DLD1 (cell line): ENCODE data around the gene EXOC3L2.

Experiments used
- in situ Hi-C: cut with HindIII; loops from 2 replicates; pipeline ENCODE4 v1.10.0; 2017; ENCODE audit warnings: low sequenced_read_pairs

Gene EXOC3L2

DNA sequence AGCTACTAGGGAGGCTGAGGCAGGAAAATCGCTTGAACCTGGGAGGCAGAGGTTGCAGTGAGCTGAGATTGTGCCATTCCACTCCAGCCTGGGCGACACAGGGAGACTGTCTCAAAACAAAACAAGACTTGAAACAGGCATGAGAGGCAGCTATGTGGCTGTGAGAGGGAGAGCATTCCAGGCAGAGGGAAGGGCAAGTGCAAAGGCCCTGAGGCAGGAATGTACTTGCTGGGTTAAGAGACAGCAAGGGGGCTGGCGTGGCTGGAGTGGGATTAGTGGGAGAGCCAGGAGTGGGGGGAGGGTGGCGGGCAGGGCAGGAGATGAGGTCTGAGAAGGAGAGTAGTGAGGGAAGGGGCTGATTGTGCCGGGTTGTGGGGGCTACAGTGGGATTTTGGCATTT is 21.3 kb downstream of the EXOC3L2 start:
- in situ Hi-C loops = no loop called here

DNA sequence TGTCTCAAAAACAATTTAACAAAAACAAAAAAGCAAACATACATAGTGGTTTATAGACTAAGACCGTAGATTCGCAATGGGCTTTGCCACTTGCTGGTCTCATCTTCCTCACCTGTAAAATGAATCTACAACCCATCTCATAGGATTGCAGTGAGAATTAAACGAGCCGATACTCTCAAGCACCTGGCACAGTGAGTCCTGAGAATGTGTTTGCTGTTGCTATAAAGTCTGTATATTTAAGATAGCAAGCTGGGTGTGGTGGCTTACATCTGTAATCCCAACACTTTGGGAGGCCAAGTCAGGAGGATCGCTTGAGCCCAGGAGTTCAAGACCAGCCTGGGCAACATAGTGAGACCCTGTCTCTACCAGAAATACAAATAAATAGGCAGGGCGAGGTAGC is 22.5 kb downstream of the EXOC3L2 start:
- in situ Hi-C loops = no loop called here

DNA sequence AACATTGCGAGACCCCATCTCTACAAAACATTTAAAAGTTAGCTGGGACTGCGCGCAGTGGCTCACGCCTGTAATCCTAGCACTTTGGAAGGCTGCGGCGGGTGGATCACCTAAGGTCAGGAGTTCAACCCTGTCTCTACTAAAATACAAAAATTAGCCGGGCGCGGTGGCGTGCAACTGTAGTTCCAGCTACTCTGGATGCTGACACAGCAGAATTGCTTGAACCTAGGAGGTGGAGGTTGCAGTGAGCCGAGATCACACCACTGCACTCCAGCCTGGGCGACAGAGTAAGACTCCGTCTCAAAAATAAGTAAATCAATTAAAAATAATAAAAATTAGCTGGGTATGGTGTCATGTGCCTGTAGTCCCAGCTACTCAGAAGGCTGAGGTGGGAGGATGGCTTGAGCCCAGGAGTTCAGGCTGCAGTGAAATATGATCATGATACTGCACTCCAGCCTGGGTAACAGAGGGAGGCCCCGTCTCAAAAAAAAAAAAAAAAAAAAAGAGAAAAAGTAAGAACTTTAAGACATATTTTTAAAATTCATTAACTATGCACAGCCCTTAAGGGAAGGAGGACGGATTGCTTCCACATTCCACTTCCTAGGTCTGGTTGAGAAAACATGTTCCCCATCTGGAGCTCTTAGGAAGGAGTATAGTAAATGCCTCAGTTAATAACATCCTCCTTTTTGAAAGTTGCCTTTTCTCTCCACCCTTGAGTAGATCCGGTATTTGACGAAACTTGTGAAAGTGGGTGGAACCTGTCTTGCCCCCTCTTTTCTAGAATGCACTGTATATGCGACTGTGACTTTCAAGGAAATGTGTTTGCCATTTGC is 26.1 kb downstream of the EXOC3L2 start:
- in situ Hi-C loops = no loop called here

DNA sequence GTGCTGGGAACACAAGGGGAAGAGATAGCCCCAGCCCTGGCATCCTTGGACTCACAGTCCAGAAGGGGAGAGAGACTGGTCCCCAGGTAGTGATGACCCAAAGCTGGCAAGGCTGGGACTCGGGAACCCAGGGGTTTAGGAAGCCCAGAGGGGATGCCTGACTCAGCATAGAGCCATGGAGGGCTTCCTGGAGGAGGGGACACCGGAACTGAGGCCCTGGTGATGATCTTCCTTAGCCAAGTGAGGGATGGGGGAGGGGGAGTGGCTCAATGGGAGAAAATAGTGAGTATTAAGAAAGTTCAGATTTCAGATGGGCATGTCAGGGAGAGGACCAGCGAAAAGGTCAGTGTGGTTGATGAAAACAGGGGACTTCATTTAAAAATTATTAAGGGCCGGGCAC is 26.8 kb downstream of the EXOC3L2 start:
- in situ Hi-C loops = no loop called here

DNA sequence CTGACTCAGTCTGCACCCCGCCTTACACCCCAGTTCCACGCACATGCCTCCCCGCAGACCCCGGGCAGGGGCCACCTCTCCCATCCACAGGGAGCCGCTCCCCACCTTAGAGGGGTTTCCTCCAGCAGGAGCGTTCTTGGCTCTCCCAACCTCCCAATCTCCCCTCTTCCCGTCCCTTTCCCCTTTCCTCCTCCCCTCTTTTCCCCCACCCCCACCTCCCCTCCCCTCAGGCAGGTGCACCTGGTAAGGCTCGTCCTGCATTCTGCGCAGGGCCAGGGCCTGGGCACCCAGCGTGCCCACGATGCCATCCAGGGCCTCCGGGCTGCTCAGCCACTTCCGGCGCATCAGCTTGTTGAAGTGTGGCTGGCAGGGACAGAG is 27.3 kb downstream of the EXOC3L2 start:
- in situ Hi-C loops = no loop called here

DNA sequence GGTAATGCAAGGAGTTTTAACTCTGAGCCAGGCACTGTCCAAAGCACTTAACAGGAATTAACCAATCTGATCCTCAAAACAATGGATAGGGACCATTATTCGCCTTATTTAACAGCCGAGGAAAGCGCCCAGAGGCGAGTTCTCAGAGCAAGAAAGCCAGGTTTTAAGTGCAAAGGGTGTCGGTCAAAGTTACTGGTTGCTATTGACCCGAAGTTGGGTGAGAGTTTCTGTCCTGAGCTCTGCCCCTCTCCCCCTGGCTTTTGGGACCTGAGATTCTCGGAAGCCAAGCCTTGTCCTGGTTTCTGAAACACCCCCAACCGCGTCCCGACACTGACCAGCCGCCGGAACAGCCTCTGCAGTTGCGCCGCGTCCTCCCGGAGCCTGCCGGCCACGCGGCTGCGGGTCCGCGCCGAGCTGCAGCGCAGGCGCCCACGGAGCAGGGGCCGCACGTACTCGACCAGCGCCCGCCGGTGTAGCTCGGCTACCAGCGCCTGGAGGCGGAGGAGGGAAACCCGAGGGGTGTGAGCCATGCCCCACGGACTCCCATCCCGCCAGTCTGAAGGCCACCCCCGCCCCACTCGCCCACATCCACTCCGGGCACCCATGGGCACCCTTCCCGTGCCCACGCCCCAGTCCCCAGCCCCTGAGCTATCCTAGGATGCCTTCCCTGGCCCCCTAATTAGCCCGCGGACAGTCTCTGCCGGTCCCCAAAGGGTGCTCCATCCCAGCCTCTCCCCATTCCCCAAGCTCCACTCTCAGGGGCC is 27.8 kb downstream of the EXOC3L2 start:
- in situ Hi-C loops = no loop called here

DNA sequence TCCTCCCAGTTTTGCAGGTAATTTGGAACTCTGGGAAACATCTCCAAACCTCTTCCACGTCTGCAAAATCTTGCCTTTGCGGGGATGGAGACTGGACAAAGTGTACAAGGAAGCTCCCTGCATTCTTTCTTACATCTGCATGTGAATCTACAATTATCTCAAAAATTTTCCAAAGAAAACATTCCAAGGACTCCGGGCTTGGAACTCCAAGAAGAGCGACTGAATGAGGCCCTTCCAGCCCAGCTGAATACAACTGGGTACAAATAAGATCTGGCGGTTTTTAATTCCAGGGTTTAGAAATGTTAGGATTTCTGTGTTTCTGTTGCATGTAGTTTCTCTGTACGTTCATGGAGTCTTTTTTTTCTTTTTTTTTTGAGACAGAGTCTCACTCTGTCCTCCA is 28.5 kb downstream of the EXOC3L2 start:
- in situ Hi-C loops = no loop called here

DNA sequence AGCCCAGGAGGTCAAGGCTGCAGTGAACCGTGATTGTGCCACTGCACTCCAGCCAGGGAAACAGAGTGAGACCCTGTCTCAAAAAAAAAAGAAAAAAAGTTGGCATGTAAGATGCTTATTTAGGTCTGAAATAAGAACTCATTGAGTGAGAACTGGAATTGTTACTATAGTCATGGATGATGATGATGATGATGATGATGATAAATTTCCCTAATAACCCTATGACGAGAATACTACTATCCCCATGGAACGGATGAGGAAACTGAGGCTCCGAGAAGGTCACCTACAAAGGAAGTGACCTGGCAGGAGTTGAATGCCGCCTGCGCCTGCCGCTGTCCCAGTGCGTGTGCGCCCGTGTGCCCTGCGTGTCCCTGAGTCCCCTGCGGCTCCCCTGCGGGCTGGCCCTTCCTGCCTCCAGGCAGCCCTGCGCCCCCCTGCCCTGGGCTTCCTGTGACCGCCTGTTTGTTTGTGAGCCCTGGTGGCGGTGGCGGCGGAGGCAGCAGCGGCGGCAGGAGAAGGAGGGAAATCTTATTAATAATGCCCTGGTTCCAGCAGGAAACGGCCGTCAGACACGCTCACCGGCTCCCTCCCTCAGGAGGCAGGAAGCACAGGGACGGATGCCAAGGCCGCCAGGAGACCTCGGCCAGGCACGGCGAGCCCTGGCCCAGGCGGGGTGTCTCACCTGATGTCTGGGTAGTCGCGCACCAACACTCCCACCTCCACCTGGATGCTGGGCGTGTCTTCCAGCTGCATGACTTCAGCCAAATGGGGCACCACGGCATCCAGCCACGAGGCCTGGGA is 29.6 kb downstream of the EXOC3L2 start:
- in situ Hi-C loops = no loop called here

GRCh38 chr19:45213031-45213430 is 32.2 kb downstream of the EXOC3L2 start:
- in situ Hi-C loops = no loop called here

DNA sequence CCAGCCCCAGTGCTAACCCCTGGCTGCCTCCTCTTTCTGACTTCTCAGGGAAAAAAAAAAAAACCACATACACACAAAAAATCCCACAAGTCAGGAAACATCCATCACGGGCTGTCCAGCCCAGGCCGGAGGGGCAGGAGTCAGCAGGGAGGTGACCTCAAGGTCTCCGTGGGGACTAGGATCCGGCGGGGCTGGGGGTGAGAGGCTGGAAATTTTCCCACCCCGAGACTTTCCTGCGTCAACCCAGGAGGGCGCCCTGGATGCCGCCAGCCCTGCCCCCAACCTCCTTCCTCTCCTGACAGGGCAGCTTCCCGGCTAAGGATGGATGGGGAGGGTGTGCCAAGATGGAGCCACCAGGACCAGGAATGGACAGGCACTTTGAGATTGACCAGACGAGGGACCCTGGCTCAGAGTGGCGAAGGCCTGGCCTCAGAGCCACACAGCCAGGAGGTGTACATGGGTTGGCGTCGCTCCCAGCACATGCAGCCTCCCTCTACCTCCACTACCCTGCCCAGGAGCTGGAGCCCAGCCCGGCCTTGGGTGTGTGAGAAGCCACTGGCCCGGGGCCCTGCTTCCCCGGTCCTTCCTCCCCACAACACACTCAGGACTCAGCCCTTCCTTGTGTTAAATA is 33.3 kb downstream of the EXOC3L2 start:
- in situ Hi-C loops = no loop called here

DNA sequence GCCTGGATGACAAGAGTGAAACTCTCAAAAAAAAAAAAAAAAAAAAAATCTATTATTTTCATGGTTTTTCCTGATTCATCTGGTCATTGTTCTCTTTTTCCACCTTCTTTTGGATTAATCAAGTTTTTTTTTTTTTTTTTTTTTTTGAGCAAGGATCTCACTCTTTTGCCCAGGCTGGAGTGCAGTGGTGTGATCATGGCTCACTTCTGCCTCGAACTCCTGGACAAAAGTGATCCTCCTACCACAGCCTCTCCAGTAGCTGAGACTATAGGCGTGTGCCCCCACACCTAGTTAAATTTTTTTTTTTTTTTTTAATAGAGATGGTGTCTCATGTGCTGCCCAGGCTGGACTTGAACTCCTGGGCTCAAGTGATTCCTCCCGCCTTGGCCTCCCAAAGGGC is 38.9 kb downstream of the EXOC3L2 start:
- in situ Hi-C loops = no loop called here

DNA sequence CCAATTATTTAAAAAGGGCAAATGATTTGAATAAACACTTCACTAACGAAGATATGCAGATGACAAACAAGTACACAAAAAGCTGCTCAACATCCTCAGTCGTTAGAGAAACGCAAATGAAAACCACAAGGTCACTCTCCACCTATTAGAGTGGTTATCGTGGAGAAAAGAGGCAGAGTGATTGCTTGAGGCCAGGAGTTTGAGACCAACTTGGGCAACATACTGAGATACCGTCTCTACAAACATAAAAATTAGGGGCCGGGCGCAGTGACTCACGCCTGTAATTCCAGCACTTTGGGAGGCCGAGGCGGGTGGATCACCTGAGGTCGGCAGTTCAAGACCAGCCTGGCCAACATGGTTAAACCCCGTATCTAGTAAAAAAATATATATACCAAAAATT is 39.4 kb downstream of the EXOC3L2 start:
- in situ Hi-C loops = no loop called here

DNA sequence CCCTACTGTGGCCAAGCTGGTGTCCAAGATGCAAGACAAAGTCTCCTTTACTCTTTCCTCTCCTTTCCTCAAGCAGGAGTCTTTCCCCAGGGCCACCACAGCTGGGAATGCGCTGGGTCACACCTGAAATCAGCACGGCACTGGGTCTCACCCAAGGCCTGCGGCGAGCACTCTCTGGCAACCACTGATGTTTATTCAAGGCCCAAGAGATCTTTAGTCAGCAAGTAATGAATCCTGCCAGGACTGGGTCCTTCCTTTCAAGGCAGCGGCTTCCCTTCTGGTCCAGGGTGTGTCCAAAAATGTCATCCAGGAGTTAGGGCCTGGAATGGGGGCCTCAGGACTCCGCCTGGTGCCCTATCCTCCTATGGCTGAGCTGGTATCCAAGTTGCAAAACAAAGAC is 42.6 kb downstream of the EXOC3L2 start:
- in situ Hi-C loops = no loop called here

DNA sequence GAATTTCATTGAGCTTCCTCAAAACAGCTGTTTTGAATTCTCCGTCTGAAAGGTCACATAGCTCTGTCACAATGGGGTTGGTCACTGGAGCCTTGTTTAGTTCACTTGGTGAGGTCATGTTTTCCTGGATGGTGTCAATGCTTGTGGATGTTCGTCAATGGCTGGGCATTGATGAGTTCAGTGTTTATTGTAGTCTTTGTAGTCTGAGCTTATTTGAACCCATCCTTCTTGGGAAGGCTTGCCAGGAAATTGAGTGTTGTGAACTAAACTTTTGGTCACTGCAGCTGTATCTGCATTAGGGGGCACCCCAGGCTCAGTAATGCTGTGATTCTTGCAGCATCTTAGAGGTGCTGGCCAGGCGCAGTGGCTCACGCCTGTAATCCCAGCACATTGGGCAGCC is 44.6 kb downstream of the EXOC3L2 start:
- in situ Hi-C loops = no loop called here

GRCh38 chr19:45195764-45196163 is 49.4 kb downstream of the EXOC3L2 start:
- in situ Hi-C loops = no loop called here

DNA sequence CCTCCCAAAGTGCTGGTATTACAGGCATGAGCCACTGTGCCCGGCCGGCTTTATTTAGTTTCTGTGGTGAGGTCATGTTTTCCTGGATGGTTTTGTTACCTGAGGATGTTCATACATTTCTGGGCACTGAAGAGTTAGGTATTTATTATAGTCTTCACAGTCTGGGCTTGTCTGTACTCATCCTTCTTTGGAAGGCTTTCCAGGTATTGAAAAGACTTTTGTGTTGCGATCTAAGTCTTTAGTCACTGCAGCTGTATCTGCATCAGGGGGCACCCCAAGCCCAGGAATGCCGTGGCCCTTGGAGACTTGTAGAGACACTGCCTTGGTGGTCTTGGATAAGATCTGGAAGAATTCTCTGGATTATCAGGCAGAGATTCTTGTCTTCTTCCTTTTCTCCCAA is 53.8 kb downstream of the EXOC3L2 start:
- in situ Hi-C loops = no loop called here

GRCh38 chr19:45189971-45190370 is 55.2 kb downstream of the EXOC3L2 start:
- in situ Hi-C loops = no loop called here

GRCh38 chr19:45187421-45188100 is 57.6 kb downstream of the EXOC3L2 start:
- in situ Hi-C loops = no loop called here

DNA sequence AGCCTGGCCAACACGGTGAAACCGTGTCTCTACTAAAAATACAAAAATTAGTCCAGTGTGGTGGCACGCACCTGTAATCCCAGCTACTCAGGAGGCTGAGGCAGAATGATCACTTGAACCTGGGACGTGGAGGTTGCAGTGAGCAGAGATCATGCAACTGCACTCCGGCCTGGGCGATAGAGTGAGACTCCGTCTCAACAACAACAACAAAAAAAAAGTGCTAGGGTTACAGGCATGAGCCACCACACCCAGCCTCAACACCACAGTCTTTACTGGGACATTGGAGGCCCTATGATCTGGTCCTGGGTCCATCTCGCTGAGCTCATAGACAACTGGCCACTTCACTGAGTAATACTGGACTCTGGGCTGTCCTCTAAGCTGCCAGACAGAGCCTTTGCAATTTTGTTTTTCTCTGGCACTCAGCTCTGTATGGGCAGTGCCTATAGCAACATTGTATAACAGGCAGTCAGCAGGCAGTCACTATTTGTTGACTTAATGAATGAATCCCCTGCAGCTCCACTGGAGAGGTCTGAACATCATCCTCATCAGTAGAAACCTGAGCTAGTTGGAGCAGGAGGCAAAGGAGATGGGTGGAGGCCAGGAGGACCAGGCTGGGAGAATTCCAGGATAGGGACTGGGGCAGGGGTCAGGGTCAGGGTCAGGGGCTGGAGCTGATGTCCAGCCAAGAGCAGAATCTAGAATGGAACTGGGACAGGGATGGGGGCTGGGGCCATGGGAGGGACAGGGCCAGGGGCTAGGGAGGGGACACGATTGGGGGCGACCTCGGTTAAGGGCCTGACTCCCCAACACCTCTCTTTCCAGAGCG is 58.5 kb downstream of the EXOC3L2 start:
- in situ Hi-C loops = no loop called here

- in situ Hi-C loops = no loop called here
Measured at GRCh38 chr19:45184115-45184514, 61.1 kb downstream of the EXOC3L2 start.
